Smooth muscle cell (in vitro differentiated cells): Measurements from ENCODE around the gene VAV2. TPM values are rescaled to one million over a fixed set of nuclear protein-coding genes. Genes with fewer than 3 reads are reported as not detected.

ENCODE experiments used
- DNase-seq: peaks from one replicate; lab custom pipeline; 2025; ENCODE audit not compliant: unreplicated experiment; lab: John Stamatoyannopoulos, UW
- H2AFZ ChIP-seq: fragments of 200-600 bp; sonication (generic); 2 replicates; pipeline ENCODE4 v1.6.0; 2016; ENCODE audit warnings: antibody characterized with exemption, low read depth, mild to moderate bottlenecking
- H3F3A ChIP-seq: fragments of 200-600 bp; sonication (generic); 2 replicates; pipeline ENCODE4 v1.6.0; 2017; ENCODE audit warnings: antibody characterized with exemption, low read depth
- H3K27ac ChIP-seq: fragments of 200-600 bp; sonication (generic); 2 replicates; pipeline ENCODE4 v1.5.1; 2016; ENCODE audit warnings: low read depth, mild to moderate bottlenecking
- H3K27me3 ChIP-seq: fragments of 200-600 bp; sonication (generic); 2 replicates; pipeline ENCODE4 v1.6.1; 2016; ENCODE audit warnings: low read depth, mild to moderate bottlenecking
- H3K36me3 ChIP-seq: fragments of 200-600 bp; sonication (generic); 2 replicates; pipeline ENCODE4 v1.5.1; 2016; ENCODE audit warnings: low read depth
- H3K4me1 ChIP-seq: fragments of 200-600 bp; sonication (generic); 2 replicates; pipeline ENCODE4 v1.5.1; 2016; ENCODE audit warnings: low read depth
- H3K4me2 ChIP-seq: fragments of 200-600 bp; sonication (generic); 2 replicates; pipeline ENCODE4 v1.6.0; 2016; ENCODE audit warnings: mild to moderate bottlenecking
- H3K4me3 ChIP-seq: fragments of 200-600 bp; sonication (generic); 2 replicates; pipeline ENCODE4 v1.5.1; 2016; ENCODE audit warnings: mild to moderate bottlenecking
- H3K79me2 ChIP-seq: fragments of 200-600 bp; sonication (generic); 2 replicates; pipeline ENCODE4 v1.6.0; 2016; ENCODE audit warnings: low read depth, mild to moderate bottlenecking
- H3K9ac ChIP-seq: fragments of 200-600 bp; sonication (generic); 2 replicates; pipeline ENCODE4 v1.6.0; 2016; ENCODE audit warnings: low read depth
- H3K9me3 ChIP-seq: fragments of 200-600 bp; sonication (generic); replicated peaks from 2 replicates; pipeline ENCODE4 v1.5.1; 2016; ENCODE audit warnings: low read depth
- H4K20me1 ChIP-seq: fragments of 200-600 bp; sonication (generic); 2 replicates; pipeline ENCODE4 v1.6.0; 2016; ENCODE audit warnings: low read depth
- WGBS: methylation state at CpG from one replicate; pipeline ENCODE4 v1.1.7; 2016; ENCODE audit warnings: low lambda C conversion rate; 5-methylcytosine and 5-hydroxymethylcytosine counted together
- polyA plus RNA-seq: library from polyadenylated mRNA; unstranded; fragments of >200 nt; fragmentation: Nextera tagmentation; extraction: Ambion mirVana; gene quantifications from 2 replicates; pipeline ENCODE4 v1.2.1, GENCODE V29; 2016
- total RNA-seq: library from RNA; depleted of rRNA; stranded (reverse); fragments of >200 nt; gene quantifications from 2 replicates; pipeline ENCODE4 v1.2.3, GENCODE V29; 2014
- TF ChIP-seq, protein P1 (sequence below): fragments of 200-600 bp; sonication (generic); IDR thresholded peaks from 2 replicates; pipeline ENCODE4 v1.5.1; 2017; ENCODE audit warnings: borderline replicate concordance, mild to moderate bottlenecking, antibody characterized with exemption; ENCODE audit not compliant: insufficient read depth, poor library complexity, severe bottlenecking

Gene VAV2
- total and polyA plus RNA-seq, 2 experiments from 2014 or later = 26.2 to 35.3 TPM

DNA sequence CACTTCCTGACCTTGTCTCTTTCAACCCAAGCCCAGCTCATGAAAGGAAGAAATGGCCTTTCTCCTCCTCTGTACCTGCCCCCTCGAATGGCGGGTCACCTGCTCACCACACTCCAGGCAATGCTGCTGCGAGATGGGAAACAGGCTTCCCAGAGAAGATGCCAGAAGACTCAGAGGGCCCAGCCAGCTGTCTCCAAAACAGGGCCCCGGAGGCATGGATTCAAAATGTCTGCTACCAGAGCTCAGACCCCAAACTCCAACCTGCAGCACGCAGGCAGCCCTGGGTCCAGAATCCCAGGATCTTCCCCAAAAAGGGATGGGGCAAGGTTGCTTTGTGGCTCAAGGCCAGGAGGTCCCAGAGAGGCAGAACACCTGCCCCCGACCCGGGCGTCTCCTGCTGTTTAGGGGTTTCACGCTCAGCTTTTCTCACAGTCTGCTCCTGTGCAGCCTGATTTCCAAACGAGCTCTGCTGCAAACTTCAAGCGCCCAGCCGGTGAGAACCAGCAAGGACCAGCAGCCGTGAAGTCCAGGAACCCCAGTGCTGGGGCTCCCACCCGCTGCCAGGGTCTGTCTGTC, 42.5 kb downstream of the VAV2 start:
- TF ChIP-seq, protein P1, sequence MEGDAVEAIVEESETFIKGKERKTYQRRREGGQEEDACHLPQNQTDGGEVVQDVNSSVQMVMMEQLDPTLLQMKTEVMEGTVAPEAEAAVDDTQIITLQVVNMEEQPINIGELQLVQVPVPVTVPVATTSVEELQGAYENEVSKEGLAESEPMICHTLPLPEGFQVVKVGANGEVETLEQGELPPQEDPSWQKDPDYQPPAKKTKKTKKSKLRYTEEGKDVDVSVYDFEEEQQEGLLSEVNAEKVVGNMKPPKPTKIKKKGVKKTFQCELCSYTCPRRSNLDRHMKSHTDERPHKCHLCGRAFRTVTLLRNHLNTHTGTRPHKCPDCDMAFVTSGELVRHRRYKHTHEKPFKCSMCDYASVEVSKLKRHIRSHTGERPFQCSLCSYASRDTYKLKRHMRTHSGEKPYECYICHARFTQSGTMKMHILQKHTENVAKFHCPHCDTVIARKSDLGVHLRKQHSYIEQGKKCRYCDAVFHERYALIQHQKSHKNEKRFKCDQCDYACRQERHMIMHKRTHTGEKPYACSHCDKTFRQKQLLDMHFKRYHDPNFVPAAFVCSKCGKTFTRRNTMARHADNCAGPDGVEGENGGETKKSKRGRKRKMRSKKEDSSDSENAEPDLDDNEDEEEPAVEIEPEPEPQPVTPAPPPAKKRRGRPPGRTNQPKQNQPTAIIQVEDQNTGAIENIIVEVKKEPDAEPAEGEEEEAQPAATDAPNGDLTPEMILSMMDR = no peak
- H3F3A ChIP-seq = no peaks in the 10 kb centered on the region
- H3K4me1 ChIP-seq = peaks cover 1% of the 10 kb centered on the region
- peaks cover 100% of the 10 kb centered on the region for H4K20me1 ChIP-seq
- H3K27me3 ChIP-seq = no peaks in the 10 kb centered on the region
- H3K9ac ChIP-seq = no peak overlapping the region
- 91% methylated on average over 14 of the region's 14 CpGs for WGBS
- DNase-seq = no peak
- no peak overlapping the region for H3K27ac ChIP-seq
- no peak overlapping the region for H2AFZ ChIP-seq
- H3K79me2 ChIP-seq = peaks cover 93% of the 10 kb centered on the region
- H3K9me3 ChIP-seq = no peaks in the 10 kb centered on the region
- H3K36me3 ChIP-seq = no peaks in the 10 kb centered on the region
- H3K4me3 ChIP-seq = no peak overlapping the region
- no peak overlapping the region for H3K4me2 ChIP-seq

DNA sequence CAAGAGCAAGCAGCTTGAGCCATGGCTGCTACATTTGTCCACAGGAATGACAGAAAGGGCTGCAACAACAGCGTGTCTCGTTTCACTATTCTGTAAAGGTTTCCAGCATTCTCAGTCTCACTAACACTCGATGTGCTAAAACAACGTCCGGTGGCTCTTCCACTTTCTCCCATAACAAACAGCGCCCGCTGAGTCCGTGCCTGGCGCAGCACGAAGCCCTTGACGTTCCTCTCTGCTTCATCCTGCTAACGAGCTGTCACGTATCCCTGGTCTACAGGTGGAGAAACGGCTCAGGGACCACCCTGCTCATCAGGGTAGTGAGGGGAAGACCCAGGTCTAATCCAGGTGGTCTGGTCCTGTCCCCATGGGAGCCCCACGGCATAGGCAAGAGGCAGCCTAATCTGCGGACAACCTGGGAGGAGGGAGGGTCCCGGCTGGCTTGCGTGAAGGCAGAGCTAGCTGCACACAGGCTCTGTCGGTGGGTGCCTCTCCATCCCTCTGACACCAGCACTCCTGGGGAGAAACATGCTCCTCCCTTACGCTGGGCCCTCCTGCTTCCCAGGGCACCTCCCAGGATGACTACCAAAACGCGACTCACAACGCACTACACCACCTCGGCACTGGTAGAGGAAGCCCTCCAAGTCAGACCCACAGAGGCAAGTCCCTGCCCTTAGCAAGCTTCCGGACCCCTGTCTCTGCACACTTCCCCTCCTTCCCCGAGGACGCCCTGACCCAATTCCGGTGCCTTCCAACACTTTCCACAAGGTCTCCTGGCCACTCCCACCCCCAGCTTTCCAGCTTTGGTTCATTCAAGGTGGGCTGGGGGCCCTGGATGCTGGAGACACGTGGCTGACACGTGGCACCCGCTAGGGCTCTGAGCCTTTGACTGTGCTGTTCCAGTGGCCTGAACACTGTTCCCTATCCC, 43.3 kb downstream of the VAV2 start:
- Histone ChIP-seq H3K79me2 (peaks cover 94% of the 10 kb centered on the region), H3K4me1 (peaks cover 9% of the 10 kb centered on the region), H3K9ac (no peak overlapping the region), H3K4me2 (no peak overlapping the region), H3F3A (no peaks in the 10 kb centered on the region), H3K36me3 (no peaks in the 10 kb centered on the region), H3K27me3 (no peaks in the 10 kb centered on the region), H2AFZ (no peak overlapping the region), H4K20me1 (peaks cover 100% of the 10 kb centered on the region), H3K9me3 (no peaks in the 10 kb centered on the region), H3K4me3 (no peak overlapping the region), H3K27ac (no peak overlapping the region)
- TF ChIP-seq, protein P1 = no peak
- WGBS = 92% methylated on average over 31 of the region's 31 CpGs
- DNase-seq = no peak

DNA sequence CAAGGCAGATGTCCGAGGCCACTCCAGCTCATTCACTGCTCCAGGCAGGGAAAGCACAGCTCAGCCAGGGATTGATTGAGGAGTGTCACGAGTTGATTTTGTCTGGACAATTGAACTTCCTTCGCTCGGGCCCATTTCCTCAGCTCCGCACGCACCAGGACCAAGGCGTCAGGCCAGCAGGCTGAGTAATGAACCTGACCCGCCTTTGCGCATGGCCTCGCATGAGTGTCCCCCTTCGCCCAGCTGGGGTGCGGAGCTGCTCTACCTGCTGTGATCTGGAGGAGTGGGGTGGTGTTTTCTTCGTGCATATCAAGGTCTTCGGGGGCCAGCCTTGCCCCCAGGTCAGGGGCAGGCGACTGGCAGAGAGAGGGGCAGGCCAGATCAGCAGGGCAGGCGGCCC, 44.0 kb downstream of the VAV2 start:
- no peak overlapping the region for H3K4me2 ChIP-seq
- TF ChIP-seq, protein P1 = no peak
- H3K9ac ChIP-seq = no peak overlapping the region
- no peak overlapping the region for H3K4me3 ChIP-seq
- no peaks in the 10 kb centered on the region for H3K9me3 ChIP-seq
- no peak overlapping the region for H2AFZ ChIP-seq
- H3K36me3 ChIP-seq = no peaks in the 10 kb centered on the region
- peaks cover 94% of the 10 kb centered on the region for H3K79me2 ChIP-seq
- H3K27ac ChIP-seq = no peak overlapping the region
- no peaks in the 10 kb centered on the region for H3K27me3 ChIP-seq
- no peaks in the 10 kb centered on the region for H3F3A ChIP-seq
- H4K20me1 ChIP-seq = peaks cover 100% of the 10 kb centered on the region
- 88% methylated on average over 16 of the region's 16 CpGs for WGBS
- peaks cover 15% of the 10 kb centered on the region for H3K4me1 ChIP-seq
- DNase-seq = no peak
